Measurements from ENCODE around the gene MAN2B2. TPM values are rescaled to one million over a fixed set of nuclear protein-coding genes. Genes with fewer than 3 reads are reported as not detected.
"Not testable (repeated sequence)": the region's sequence is repeated elsewhere in the genome, so short reads cannot be mapped to it uniquely, and the experiment has no call there.

Gene MAN2B2
- total RNA-seq, 1 donor from 2014 or later, result 24.0 TPM

GRCh38 chr4:6663596-6664393, 88.8 kb downstream of the MAN2B2 start:
- H3K27me3 ChIP-seq (ENCODE audit: control insufficient read depth, insufficient read depth, low read length), result peaks cover 10% of the 10 kb centered on the region
- H3K36me3 ChIP-seq (ENCODE audit: control insufficient read depth, insufficient read depth, low read length), result no peaks in the 10 kb centered on the region
- H3K4me3 ChIP-seq (ENCODE audit: low read depth, low read length), result peak overlapping the region; percentile 8
- TF ChIP-seq CTCF (IDR thresholded peaks at IDR 0.05; ENCODE audit: insufficient read depth, low read length, poor library complexity, severe bottlenecking), result no peak
- no peak for DNase-seq (ENCODE audit: low read depth)

DNA sequence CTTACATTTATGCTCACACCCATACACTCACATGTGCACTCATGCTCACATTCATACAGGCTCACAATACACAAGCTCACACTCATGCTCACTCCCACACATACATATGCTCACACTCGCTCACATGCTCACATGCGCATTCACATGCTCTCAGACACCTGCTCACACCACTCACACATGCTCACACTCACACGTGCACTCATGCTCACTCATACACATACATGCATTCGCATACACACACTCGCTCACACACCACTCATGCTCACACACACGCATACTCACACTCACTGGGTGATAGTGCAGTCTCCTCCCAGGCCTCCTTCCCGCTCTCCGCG, 90.3 kb downstream of the MAN2B2 start:
- DNase-seq (ENCODE audit: low read depth), result no peak
- Histone ChIP-seq H3K27me3 (ENCODE audit: control insufficient read depth, insufficient read depth, low read length) (peaks cover 10% of the 10 kb centered on the region), H3K36me3 (ENCODE audit: control insufficient read depth, insufficient read depth, low read length) (no peaks in the 10 kb centered on the region), H3K4me3 (ENCODE audit: low read depth, low read length) (no peak overlapping the region)
- no peak for TF ChIP-seq CTCF (IDR thresholded peaks at IDR 0.05; ENCODE audit: insufficient read depth, low read length, poor library complexity, severe bottlenecking)

DNA sequence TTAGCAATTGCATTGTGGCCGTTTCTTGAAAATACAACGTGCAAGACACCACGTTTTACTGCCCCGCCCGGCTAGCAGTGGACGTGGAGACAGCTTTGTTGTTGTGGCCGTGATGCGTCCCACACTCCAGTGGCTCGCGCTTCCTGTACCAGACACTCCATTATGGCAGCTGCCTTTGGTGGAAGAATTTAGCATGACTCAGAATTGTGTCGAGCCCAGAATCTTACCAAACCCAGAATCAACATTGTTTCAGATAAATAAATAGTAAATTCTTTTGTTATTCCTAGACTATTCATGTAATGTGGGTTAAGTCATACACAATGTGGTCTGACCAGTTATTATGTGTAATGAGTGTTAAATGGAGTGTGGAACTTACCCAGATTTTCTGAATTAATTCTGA, 93.4 kb downstream of the MAN2B2 start:
- H3K27me3 ChIP-seq (ENCODE audit: control insufficient read depth, insufficient read depth, low read length), result peaks cover 9% of the 10 kb centered on the region
- no peaks in the 10 kb centered on the region for H3K36me3 ChIP-seq (ENCODE audit: control insufficient read depth, insufficient read depth, low read length)
- no peak overlapping the region for H3K4me3 ChIP-seq (ENCODE audit: low read depth, low read length)
- TF ChIP-seq CTCF (IDR thresholded peaks at IDR 0.05; ENCODE audit: insufficient read depth, low read length, poor library complexity, severe bottlenecking), result no peak
- peak; percentile 51 for DNase-seq (ENCODE audit: low read depth)

- Histone ChIP-seq H3K4me3 (ENCODE audit: low read depth, low read length) (no peak overlapping the region), H3K27me3 (ENCODE audit: control insufficient read depth, insufficient read depth, low read length) (no peaks in the 10 kb centered on the region), H3K36me3 (ENCODE audit: control insufficient read depth, insufficient read depth, low read length) (peaks cover 1% of the 10 kb centered on the region)
- TF ChIP-seq CTCF (IDR thresholded peaks at IDR 0.05; ENCODE audit: insufficient read depth, low read length, poor library complexity, severe bottlenecking), result no peak
- no peak for DNase-seq (ENCODE audit: low read depth)
These were observed 96.7 kb downstream of the MAN2B2 start for GRCh38 chr4:6671648-6672047.

DNA sequence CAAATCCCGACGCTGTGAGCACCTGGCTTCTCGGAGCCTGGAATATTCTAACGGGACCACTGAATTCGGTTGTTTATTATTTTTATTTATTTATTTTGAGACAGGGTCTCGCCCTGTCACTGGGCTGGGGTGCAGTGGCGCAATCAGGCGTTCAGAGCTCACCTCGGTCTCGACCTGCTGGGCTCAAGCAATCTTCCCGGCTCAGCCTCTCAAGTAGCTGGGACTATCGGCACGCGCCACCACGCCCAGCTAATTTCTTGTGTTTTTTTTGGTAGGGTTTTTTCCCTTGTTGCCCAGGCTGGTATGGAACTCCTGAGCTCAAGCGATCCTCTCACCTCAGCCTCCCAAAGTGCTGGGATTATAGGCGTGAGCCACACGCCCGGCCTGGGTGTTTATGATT, 97.1 kb downstream of the MAN2B2 start:
- no peak for TF ChIP-seq CTCF (IDR thresholded peaks at IDR 0.05; ENCODE audit: insufficient read depth, low read length, poor library complexity, severe bottlenecking)

DNA sequence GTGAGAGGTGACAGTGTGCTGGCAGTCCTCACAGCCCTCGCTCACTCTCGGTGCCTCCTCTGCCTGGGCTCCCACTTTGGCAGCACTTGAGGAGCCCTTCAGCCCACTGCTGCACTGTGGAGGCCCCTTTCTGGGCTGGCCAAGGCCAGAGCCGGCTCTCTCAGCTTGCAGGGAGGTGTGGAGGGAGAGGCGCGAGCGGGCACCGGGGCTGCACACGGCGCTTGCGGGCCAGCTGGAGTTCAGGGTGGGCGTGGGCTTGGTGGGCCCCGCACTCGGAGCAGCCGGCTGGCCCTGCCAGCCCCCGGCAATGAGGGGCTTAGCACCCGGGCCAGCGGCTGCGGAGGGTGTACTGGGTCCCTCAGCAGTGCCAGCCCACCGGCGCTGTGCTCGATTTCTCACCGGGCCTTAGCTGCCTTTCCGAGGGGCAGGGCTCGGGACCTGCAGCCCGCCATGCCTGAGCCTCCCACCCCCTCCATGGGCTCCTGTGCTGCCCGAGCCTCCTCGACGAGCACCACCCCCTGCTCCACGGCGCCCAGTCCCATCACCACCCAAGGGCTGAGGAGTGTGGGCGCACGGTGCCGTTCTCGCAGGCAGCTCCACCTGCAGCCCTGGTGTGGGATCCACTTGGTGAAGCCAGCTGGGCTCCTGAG, 97.7 kb downstream of the MAN2B2 start:
- not testable (repeated sequence) for H3K27me3 ChIP-seq (ENCODE audit: control insufficient read depth, insufficient read depth, low read length); DNase-seq (ENCODE audit: low read depth); H3K36me3 ChIP-seq (ENCODE audit: control insufficient read depth, insufficient read depth, low read length); H3K4me3 ChIP-seq (ENCODE audit: low read depth, low read length)

More for the DNA sequence above, 97.1 kb downstream of the MAN2B2 start:
- Histone ChIP-seq H3K27me3 (ENCODE audit: control insufficient read depth, insufficient read depth, low read length) (no peaks in the 10 kb centered on the region), H3K36me3 (ENCODE audit: control insufficient read depth, insufficient read depth, low read length) (peaks cover 1% of the 10 kb centered on the region), H3K4me3 (ENCODE audit: low read depth, low read length) (no peak overlapping the region)
- no peak for DNase-seq (ENCODE audit: low read depth)

Other genes with a start within 250 kb of the MAN2B2 start
- not detected in 2 replicates for gene PPP2R2C, start 102.6 kb upstream of the MAN2B2 start, total RNA-seq
- gene MRFAP1, start 65.5 kb downstream of the MAN2B2 start, total RNA-seq, result 238 and 255 TPM in 2 replicates
- 6.8 and 8.8 TPM in 2 replicates for gene S100P, start 118.7 kb downstream of the MAN2B2 start, total RNA-seq
- 36.9 and 53.6 TPM in 2 replicates for gene MRFAP1L1, start 134.7 kb downstream of the MAN2B2 start, total RNA-seq
- 21.4 and 23.3 TPM in 2 replicates for gene BLOC1S4, start 141.0 kb downstream of the MAN2B2 start, total RNA-seq
- 23.0 and 32.1 TPM in 2 replicates for gene KIAA0232, start 207.5 kb downstream of the MAN2B2 start, total RNA-seq

All from kidney epithelial cell (primary cell).